A549 (cell line): ENCODE data around the gene NFIA.

Source experiments
- CEBPB ChIP-seq, 2 experiments: fragments of >200 bp in 1 of 2; sonication (Bioruptor Twin) in 1 of 2; formaldehyde crosslinking in 1 of 2; IDR thresholded peaks; 2 replicates each; pipeline ENCODE4 v1.6.1; 2012 to 2016
- CTCF ChIP-seq: fragments of >200 bp; sonication (Bioruptor Twin); formaldehyde crosslinking; IDR thresholded peaks from 3 replicates; pipeline ENCODE4 v1.5.1; 2016
- EP300 ChIP-seq, 2 experiments: fragments of >200 bp; sonication (Bioruptor Twin); formaldehyde crosslinking; IDR thresholded peaks; 2 replicates in 1 of 2; 3 replicates in 1 of 2; pipeline ENCODE4 v1.6.1; 2016 to 2017
- HDAC2 ChIP-seq: fragments of 200-600 bp; sonication (generic); IDR thresholded peaks from 2 replicates; pipeline ENCODE4 v1.6.1; 2016
- HES2 ChIP-seq: fragments of >200 bp; sonication (Bioruptor Twin); formaldehyde crosslinking; IDR thresholded peaks from 2 replicates; pipeline ENCODE4 v1.6.1; 2016
- KDM1A ChIP-seq: fragments of 200-600 bp; sonication (generic); IDR thresholded peaks from 2 replicates; pipeline ENCODE4 v1.6.1; 2016; ENCODE audit warnings: low read depth, mild to moderate bottlenecking
- MAZ ChIP-seq: fragments of 150-350 bp; IDR thresholded peaks from 2 replicates; pipeline ENCODE4 v1.6.1; 2014; ENCODE audit warnings: antibody characterized with exemption, low read depth, low read length, borderline replicate concordance
- NR3C1 ChIP-seq: fragments of >200 bp; sonication (Bioruptor Twin); formaldehyde crosslinking; IDR thresholded peaks from 3 replicates; pipeline ENCODE4 v1.6.1; 2017
- SMC3 ChIP-seq: fragments of >200 bp; sonication (Bioruptor Twin); formaldehyde crosslinking; IDR thresholded peaks from 3 replicates; pipeline ENCODE4 v1.6.1; 2018; ENCODE audit warnings: inconsistent platforms
- USF2 ChIP-seq: fragments of 450-650 bp; IDR thresholded peaks from 2 replicates; pipeline ENCODE4 v1.6.1; 2014; ENCODE audit warnings: antibody characterized with exemption
- TF ChIP-seq, protein P1 (sequence below): IDR thresholded peaks from 2 replicates; pipeline ENCODE4 v1.6.1; 2012
- TF ChIP-seq, protein P2 (sequence below): fragments of 150-350 bp; IDR thresholded peaks from 2 replicates; pipeline ENCODE4 v1.6.1; 2014; ENCODE audit warnings: low read depth, mild to moderate bottlenecking, low read length

- TF ChIP-seq MAZ: no peak
- TF ChIP-seq NR3C1: no peak
- TF ChIP-seq, protein P1, sequence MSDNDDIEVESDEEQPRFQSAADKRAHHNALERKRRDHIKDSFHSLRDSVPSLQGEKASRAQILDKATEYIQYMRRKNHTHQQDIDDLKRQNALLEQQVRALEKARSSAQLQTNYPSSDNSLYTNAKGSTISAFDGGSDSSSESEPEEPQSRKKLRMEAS: no peak
- TF ChIP-seq KDM1A: no peak
- TF ChIP-seq USF2: no peak
- no peak for TF ChIP-seq SMC3
- no peak for TF ChIP-seq EP300 (IDR thresholded peaks at IDR 0.05)
- no peak for TF ChIP-seq HDAC2
- TF ChIP-seq CTCF: no peak
- TF ChIP-seq CEBPB (IDR thresholded peaks at IDR 0.05): no peak
- no peak for TF ChIP-seq HES2
- TF ChIP-seq, protein P2, sequence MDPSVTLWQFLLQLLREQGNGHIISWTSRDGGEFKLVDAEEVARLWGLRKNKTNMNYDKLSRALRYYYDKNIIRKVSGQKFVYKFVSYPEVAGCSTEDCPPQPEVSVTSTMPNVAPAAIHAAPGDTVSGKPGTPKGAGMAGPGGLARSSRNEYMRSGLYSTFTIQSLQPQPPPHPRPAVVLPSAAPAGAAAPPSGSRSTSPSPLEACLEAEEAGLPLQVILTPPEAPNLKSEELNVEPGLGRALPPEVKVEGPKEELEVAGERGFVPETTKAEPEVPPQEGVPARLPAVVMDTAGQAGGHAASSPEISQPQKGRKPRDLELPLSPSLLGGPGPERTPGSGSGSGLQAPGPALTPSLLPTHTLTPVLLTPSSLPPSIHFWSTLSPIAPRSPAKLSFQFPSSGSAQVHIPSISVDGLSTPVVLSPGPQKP: no peak
Measured at GRCh38 chr1:61426254-61426653, 343.9 kb downstream of the NFIA start.
